Measurements from ENCODE around the gene TBX19. TPM values are rescaled to one million over a fixed set of nuclear protein-coding genes. Genes with fewer than 3 reads are reported as not detected.

TBX19 gene
- total and polyA plus RNA-seq, 2 of the 8 experiments (the other 6 are each of a cell fraction or from before 2014, with no cell fraction given): 1.0 to 1.8 TPM

DNA sequence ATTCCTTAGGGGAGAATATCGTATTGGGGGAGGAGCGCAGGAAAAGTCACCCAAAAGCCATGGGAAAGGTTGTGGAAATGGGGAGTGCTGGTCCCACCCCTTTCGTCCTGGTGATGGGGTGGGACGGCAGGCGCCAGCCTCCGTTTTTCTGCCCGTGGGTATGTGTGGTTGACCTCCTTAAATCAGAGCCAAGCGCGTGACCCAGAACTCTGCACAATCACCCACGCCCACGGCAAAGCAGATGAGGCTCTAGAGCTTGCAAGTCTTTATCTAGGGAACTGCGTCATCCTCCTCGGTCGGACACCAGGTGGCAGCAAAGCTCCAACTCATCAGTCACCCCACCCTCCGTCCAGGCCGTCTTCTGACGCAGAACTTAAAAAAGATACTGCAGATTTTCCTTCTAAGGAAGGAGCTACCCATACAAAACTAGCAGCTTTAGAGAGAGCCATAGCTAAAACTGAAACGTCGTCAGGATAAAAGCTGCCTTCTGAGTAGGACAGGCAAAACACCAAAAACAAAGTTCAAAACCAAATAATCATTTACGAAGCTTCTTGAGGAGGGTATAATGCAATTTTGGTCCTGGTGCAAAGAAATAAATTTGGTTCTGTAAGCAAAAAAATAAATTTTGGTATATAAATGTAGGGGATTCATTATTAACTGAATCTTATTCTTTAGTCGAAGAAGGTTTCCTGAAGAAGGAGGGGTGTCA, 62.0 kb downstream of the TBX19 start (continued):
- TF ChIP-seq BRCA1 (IDR thresholded peaks at IDR 0.05; ENCODE audit: low read depth, low read length) (peak; percentile 18; the same call in 1 of the 2 replicates), RAD21 (IDR thresholded peaks at IDR 0.05 in 1 of 2, conservative IDR thresholded peaks at IDR 0.05 in 1 of 2; ENCODE audit: low read depth in 2 of 2, low read length in 2 of 2) (peak; percentile 93 to 96)
- TF ChIP-seq, protein P1, sequence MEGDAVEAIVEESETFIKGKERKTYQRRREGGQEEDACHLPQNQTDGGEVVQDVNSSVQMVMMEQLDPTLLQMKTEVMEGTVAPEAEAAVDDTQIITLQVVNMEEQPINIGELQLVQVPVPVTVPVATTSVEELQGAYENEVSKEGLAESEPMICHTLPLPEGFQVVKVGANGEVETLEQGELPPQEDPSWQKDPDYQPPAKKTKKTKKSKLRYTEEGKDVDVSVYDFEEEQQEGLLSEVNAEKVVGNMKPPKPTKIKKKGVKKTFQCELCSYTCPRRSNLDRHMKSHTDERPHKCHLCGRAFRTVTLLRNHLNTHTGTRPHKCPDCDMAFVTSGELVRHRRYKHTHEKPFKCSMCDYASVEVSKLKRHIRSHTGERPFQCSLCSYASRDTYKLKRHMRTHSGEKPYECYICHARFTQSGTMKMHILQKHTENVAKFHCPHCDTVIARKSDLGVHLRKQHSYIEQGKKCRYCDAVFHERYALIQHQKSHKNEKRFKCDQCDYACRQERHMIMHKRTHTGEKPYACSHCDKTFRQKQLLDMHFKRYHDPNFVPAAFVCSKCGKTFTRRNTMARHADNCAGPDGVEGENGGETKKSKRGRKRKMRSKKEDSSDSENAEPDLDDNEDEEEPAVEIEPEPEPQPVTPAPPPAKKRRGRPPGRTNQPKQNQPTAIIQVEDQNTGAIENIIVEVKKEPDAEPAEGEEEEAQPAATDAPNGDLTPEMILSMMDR (IDR thresholded peaks at IDR 0.05; ENCODE audit: control extremely low read depth in 1 of 3, insufficient read depth in 1 of 3, low read depth in 1 of 3, low read length in 3 of 3): peak; percentile 85 to 89 (median 86)

All from H1 (cell line).